Nephron (organoid): ENCODE measurements around the gene ZNF423.
"Not testable (repeated sequence)": the region's sequence is repeated elsewhere in the genome, so short reads cannot be mapped to it uniquely, and the experiment has no call there.

Source experiments
- H3K27ac Mint-ChIP-seq, 3 experiments: 2 replicates each; pipeline ENCODE4 v1.8.0; 2020; ENCODE audit warnings: mixed read lengths in 3 of 3, mild to moderate bottlenecking in 2 of 3, moderate library complexity in 1 of 3
- H3K27me3 Mint-ChIP-seq: 2 replicates; pipeline ENCODE4 v1.8.0; 2021; ENCODE audit warnings: low read depth, mild to moderate bottlenecking, moderate library complexity, mixed read lengths
- H3K36me3 Mint-ChIP-seq: 2 replicates; pipeline ENCODE4 v1.8.0; 2020; ENCODE audit warnings: low read depth, mixed read lengths
- H3K4me1 Mint-ChIP-seq: 2 replicates; pipeline ENCODE4 v1.8.0; 2020; ENCODE audit warnings: mixed read lengths
- H3K4me3 Mint-ChIP-seq, 3 experiments: 2 replicates each; pipeline ENCODE4 v1.8.0; 2020; ENCODE audit warnings: mild to moderate bottlenecking in 3 of 3, mixed read lengths in 3 of 3, moderate library complexity in 2 of 3
- H3K9me3 Mint-ChIP-seq: 2 replicates; pipeline ENCODE4 v1.8.0; 2020; ENCODE audit warnings: mixed read lengths
- TF ChIP-seq, protein P1 (sequence below), 3 experiments: fragments of 200-600 bp; sonication (generic); IDR thresholded peaks; one replicate each; pipeline ENCODE4 v1.5.0; 2021; ENCODE audit warnings: antibody characterized with exemption in 3 of 3; ENCODE audit not compliant: unreplicated experiment in 3 of 3

ZNF423 gene

DNA sequence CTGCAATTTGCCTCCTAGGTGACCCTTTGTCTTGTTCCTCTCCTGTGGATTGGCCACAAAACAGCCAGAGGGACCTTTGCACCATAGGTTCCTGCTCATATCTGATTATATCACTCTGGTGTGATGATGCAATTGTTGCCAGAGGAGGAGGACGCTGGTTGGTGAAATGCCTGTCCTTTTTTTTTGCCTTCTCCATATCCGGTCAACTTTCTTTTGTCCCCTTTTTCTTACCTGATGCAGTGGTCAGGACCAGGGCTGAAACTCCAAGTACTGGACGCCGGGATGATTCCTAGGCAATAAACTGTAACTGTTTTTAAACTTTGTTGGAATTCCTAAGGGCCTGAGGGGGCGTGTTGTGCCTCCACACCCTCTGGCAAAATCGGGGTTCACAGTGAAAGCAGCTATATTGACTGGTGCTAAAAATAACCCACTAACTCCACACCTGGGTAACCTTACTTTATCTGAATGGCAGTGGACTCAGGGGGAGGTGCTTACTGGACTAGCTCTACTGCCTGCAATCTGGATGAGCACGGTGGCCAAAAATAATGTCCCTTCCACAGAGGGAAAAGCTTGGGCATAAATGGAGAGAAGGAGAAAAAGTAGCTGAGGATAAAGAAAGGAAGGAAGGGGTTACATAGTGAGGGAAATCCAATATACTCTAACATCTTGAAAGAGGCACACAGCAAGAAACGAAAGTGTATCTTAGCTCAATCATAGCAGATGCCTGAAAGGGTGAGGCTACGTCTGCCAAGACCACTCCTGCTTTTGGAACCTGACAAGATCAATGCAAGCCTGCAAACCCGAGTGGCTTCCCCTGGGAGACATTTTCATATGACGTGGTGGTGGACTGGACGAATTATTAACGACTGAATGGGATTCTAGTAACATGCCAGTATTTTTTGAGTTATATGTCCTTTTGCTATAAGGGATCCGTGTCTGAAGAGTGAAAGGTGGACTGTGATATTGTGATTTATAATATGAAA, 28.4 kb upstream of the ZNF423 start:
- Mint-ChIP-seq H3K27ac (peak overlapping the region; percentile 0 to 47 (median 32)), H3K4me3 (peak overlapping the region in 1 of 3 experiments; percentile 8), H3K36me3 (no peaks in the 10 kb centered on the region), H3K4me1 (peaks cover 9% of the 10 kb centered on the region), H3K27me3 (peaks cover 4% of the 10 kb centered on the region), H3K9me3 (no peaks in the 10 kb centered on the region)
- TF ChIP-seq, protein P1, sequence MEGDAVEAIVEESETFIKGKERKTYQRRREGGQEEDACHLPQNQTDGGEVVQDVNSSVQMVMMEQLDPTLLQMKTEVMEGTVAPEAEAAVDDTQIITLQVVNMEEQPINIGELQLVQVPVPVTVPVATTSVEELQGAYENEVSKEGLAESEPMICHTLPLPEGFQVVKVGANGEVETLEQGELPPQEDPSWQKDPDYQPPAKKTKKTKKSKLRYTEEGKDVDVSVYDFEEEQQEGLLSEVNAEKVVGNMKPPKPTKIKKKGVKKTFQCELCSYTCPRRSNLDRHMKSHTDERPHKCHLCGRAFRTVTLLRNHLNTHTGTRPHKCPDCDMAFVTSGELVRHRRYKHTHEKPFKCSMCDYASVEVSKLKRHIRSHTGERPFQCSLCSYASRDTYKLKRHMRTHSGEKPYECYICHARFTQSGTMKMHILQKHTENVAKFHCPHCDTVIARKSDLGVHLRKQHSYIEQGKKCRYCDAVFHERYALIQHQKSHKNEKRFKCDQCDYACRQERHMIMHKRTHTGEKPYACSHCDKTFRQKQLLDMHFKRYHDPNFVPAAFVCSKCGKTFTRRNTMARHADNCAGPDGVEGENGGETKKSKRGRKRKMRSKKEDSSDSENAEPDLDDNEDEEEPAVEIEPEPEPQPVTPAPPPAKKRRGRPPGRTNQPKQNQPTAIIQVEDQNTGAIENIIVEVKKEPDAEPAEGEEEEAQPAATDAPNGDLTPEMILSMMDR (IDR thresholded peaks at IDR 0.05; ENCODE audit: unreplicated experiment in 3 of 3) = no peak

DNA sequence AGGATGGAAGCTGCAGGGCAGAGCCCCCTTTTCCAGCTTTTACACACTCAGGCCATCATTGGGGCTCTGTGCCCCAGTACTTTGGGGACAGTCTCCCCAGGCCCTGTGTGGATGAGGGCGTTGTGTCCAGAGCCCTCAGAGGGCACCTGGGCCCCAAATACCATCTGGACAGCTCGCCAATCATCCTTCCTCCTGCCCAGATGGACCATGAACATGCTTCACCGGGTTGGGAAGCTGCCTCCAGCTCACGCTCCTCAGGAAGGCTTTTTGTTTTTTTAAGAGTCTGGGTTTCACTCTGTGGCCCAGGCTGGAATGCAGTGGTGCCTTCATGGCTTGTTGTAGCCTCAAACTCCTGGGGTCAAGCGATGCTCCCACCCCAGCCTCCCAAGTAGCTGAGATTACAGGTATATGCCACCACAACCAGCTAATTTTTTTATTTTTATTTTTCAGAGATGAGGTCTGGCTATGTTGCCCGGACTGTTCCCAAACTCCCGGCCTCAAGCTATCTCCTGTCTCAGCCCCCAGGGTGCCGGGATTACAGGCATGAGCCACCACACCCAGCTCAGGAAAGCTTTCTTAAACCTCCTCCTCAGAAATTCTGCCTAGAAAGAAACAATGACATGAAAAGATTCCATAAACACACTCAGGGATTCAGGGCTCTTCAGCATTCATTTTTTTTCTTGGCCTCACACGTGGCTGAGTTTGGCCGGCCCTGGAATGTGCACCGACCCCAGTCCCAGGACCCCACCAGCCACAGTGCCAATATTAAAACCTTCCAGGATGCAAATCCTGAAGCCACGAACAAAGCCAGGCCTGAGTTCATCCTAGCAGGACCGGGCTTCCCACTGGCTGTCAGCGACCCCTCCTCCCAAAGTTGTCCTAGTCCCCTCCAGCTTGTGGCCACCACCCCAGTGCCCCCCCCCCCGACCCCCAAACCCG, 27.4 kb upstream of the ZNF423 start:
- Mint-ChIP-seq H3K27me3 (peaks cover 4% of the 10 kb centered on the region), H3K27ac (peak overlapping the region in 1 of 3 experiments; percentile 70), H3K9me3 (no peaks in the 10 kb centered on the region), H3K36me3 (no peaks in the 10 kb centered on the region), H3K4me1 (peaks cover 9% of the 10 kb centered on the region), H3K4me3 (no peak overlapping the region)
- TF ChIP-seq, protein P1 (IDR thresholded peaks at IDR 0.05; ENCODE audit: unreplicated experiment in 3 of 3) = no peak

DNA sequence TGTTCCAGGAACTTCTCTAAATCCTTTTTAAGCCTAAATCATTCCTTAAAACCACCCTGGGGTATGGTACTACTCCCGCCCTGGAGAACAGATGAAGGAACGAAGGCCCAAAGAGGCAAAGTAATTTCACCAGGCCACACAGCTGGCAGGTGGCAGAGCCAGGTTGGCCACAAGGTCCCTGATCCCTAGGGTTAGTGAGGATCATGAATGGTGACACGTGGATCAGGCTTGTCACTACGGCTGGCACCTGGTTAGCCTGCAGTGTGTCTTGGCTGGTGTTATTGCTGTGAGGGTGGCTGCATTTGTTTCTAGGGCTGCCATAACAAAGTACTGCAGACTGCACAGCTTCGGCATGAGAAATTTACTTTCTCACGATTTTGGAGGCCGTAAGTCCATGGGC, 26.0 kb upstream of the ZNF423 start:
- TF ChIP-seq, protein P1 (IDR thresholded peaks at IDR 0.05; ENCODE audit: unreplicated experiment in 3 of 3) = no peak
- H3K4me3 Mint-ChIP-seq = no peak overlapping the region
- peaks cover 9% of the 10 kb centered on the region for H3K4me1 Mint-ChIP-seq
- H3K36me3 Mint-ChIP-seq = no peaks in the 10 kb centered on the region
- H3K27me3 Mint-ChIP-seq = peaks cover 15% of the 10 kb centered on the region
- no peak overlapping the region for H3K27ac Mint-ChIP-seq
- H3K9me3 Mint-ChIP-seq = no peaks in the 10 kb centered on the region

DNA sequence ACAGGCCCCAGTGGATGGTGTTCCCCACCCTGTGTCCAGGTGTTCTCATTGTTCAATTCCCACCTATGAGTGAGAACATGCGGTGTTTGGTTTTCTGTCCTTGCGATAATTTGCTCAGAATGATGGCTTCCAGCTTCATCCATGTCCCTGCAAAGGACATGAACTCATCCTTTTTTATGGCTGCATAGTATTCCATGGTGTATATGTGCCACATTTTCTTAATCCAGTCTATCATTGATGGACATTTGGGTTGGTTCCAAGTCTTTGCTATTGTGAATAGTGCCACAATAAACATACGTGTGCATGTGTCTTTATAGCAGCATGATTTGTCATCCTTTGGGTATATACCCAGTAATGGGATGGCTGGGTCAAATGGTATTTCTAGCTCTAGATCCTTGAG, 22.6 kb upstream of the ZNF423 start:
- peaks cover 11% of the 10 kb centered on the region for H3K27me3 Mint-ChIP-seq
- H3K36me3 Mint-ChIP-seq, H3K4me3 Mint-ChIP-seq, H3K4me1 Mint-ChIP-seq, H3K27ac Mint-ChIP-seq, H3K9me3 Mint-ChIP-seq: not testable (repeated sequence)

DNA sequence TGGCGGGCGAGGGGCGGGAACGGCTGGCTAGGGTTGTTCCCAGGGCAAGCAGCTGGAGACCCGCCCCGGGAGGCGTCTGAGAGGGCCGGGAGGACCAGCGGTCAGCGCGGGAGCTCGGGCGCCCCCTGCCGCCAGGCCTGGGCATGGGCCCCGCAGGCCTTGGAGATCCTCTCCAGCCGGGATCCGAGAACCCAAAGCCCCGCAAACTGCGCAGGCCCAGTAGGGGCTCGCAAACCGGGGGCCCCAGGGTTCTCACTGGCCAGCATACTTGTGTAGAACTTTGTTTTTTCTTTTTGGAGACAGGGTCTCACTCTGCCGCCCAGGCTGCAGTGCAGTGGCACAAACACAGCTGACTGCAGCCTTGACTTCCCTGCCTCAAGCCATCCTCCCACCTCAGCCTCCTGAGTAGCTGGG, 20.8 kb upstream of the ZNF423 start:
- Mint-ChIP-seq H3K9me3 (no peaks in the 10 kb centered on the region), H3K4me3 (peak overlapping the region in 1 of 3 experiments; percentile 53), H3K36me3 (no peaks in the 10 kb centered on the region), H3K27ac (no peak overlapping the region), H3K4me1 (peaks cover 10% of the 10 kb centered on the region), H3K27me3 (peaks cover 11% of the 10 kb centered on the region)
- TF ChIP-seq, protein P1 (IDR thresholded peaks at IDR 0.05; ENCODE audit: unreplicated experiment in 3 of 3) = peak; percentile 92 to 98 (median 95)
